HuH-7.5 (cell line): ENCODE measurements around the gene CHD3.

Experiments used
- DNase-seq: peaks from one replicate; pipeline ENCODE4 v3.0.0; 2011; ENCODE audit warnings: low spot score

Gene CHD3

GRCh38 chr17:7864995-7865650, 23.5 kb upstream of the CHD3 start:
- no peak for DNase-seq

GRCh38 chr17:7867881-7868329, 20.7 kb upstream of the CHD3 start:
- DNase-seq = no peak

GRCh38 chr17:7873051-7873450, 15.5 kb upstream of the CHD3 start:
- DNase-seq = no peak

- DNase-seq = no peak
Measured at GRCh38 chr17:7875804-7876370, 12.7 kb upstream of the CHD3 start.

GRCh38 chr17:7878234-7878633, 10.4 kb upstream of the CHD3 start:
- DNase-seq = no peak

GRCh38 chr17:7880076-7880868, 8.3 kb upstream of the CHD3 start:
- DNase-seq = no peak

GRCh38 chr17:7881276-7882054, 7.1 kb upstream of the CHD3 start:
- no peak for DNase-seq

- DNase-seq = no peak
Measured at GRCh38 chr17:7882068-7882467, 6.5 kb upstream of the CHD3 start.

GRCh38 chr17:7882629-7883028, 6.0 kb upstream of the CHD3 start:
- DNase-seq = no peak

GRCh38 chr17:7883781-7884386, 4.7 kb upstream of the CHD3 start:
- DNase-seq = no peak

- DNase-seq = peak; percentile 39
Measured at GRCh38 chr17:7884581-7885366, 3.8 kb upstream of the CHD3 start.

- DNase-seq = peak; percentile 67
Measured at GRCh38 chr17:7885367-7886226, 3.0 kb upstream of the CHD3 start.

- peak; percentile 48 for DNase-seq
Measured at GRCh38 chr17:7886227-7887037, 2.2 kb upstream of the CHD3 start.

GRCh38 chr17:7887038-7887481, 1.5 kb upstream of the CHD3 start:
- no peak for DNase-seq

GRCh38 chr17:7887482-7888183, 956 bp upstream of the CHD3 start:
- DNase-seq = peak; percentile 89

- peak; percentile 31 for DNase-seq
Measured at GRCh38 chr17:7889166-7889955, 772 bp downstream of the CHD3 start.

GRCh38 chr17:7893187-7893880, 4.7 kb downstream of the CHD3 start:
- no peak for DNase-seq
